ENCODE results near the gene ELP4. TPM values are rescaled to one million over a fixed set of nuclear protein-coding genes. Genes with fewer than 3 reads are reported as not detected.

Gene ELP4
- total and polyA plus RNA-seq, 2 experiments from 2014 or later, result 28.2 to 38.3 TPM

DNA sequence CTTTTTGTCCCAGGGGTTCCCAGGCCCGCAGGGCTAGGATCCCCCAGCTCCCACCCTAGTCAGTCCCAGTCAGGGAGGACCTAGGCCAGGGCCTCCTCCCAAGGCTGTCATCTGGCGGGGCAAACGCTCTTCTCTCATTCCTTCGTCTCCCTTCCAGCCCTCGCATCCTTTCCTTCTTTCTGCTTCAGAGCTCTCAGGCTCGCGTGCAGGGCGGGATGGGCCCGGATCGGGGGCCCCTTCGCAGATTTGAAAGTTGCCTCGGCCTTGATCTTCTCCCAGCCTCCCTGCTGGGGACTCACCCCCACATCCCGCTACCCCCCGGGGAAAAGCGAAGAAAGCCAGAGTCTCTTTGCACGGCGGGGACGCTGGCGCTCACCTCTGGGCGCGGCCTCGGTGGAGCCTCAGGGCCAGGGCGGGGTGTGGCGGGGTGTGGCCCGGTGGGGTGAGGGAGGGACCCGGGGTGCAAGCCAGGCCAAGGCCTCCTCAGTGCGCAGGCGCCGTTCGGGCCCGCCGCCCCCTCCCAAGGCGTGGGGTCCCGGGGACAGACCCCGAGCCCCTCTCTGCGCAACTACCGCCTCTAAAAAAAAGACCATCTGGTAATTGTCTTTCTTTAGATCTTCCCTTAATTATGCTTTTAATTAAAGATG lies 316.4 kb downstream of the ELP4 start:
- H3K4me1 ChIP-seq (ENCODE audit: insufficient read depth), result peaks cover 67% of the 10 kb centered on the region
- no peak overlapping the region for H3K27ac ChIP-seq (ENCODE audit: low read depth)
- DNase-seq (ENCODE audit: low spot score), result peak; percentile 60
- no peaks in the 10 kb centered on the region for H3K36me3 Mint-ChIP-seq (ENCODE audit: low read depth)
- peaks cover 93% of the 10 kb centered on the region for H3K27me3 ChIP-seq (ENCODE audit: insufficient read depth)
- H3K79me2 ChIP-seq (replicated peaks; ENCODE audit: insufficient read depth), result no peaks in the 10 kb centered on the region
- H3K9me3 Mint-ChIP-seq, result no peaks in the 10 kb centered on the region
- H3K4me3 Mint-ChIP-seq, result peak overlapping the region; percentile 65
- H3K27me3 Mint-ChIP-seq (ENCODE audit: insufficient read depth, low read depth, poor library complexity), result peaks cover 83% of the 10 kb centered on the region
- H3K4me2 ChIP-seq, result peak overlapping the region; percentile 74
- H3K9me2 ChIP-seq (ENCODE audit: insufficient read depth), result no peaks in the 10 kb centered on the region
- H3K4me1 Mint-ChIP-seq, result peaks cover 70% of the 10 kb centered on the region
- no peak overlapping the region for H3K27ac Mint-ChIP-seq
- no peaks in the 10 kb centered on the region; the same call in 1 of the 2 replicates for H4K20me1 ChIP-seq (replicated peaks; ENCODE audit: insufficient read depth)
- ATAC-seq, result peak; percentile 46
- H3K4me3 ChIP-seq, result peak overlapping the region; percentile 59
- H3F3A ChIP-seq (replicated peaks; ENCODE audit: low read depth), result peaks cover 47% of the 10 kb centered on the region
- peak overlapping the region; percentile 38 for H2AFZ ChIP-seq
- no peaks in the 10 kb centered on the region for H3K36me3 ChIP-seq (ENCODE audit: insufficient read depth)
- TF ChIP-seq EZH2 (IDR thresholded peaks at IDR 0.05; ENCODE audit: low read depth, unreplicated experiment), result peak; percentile 9
- TF ChIP-seq, protein P1, sequence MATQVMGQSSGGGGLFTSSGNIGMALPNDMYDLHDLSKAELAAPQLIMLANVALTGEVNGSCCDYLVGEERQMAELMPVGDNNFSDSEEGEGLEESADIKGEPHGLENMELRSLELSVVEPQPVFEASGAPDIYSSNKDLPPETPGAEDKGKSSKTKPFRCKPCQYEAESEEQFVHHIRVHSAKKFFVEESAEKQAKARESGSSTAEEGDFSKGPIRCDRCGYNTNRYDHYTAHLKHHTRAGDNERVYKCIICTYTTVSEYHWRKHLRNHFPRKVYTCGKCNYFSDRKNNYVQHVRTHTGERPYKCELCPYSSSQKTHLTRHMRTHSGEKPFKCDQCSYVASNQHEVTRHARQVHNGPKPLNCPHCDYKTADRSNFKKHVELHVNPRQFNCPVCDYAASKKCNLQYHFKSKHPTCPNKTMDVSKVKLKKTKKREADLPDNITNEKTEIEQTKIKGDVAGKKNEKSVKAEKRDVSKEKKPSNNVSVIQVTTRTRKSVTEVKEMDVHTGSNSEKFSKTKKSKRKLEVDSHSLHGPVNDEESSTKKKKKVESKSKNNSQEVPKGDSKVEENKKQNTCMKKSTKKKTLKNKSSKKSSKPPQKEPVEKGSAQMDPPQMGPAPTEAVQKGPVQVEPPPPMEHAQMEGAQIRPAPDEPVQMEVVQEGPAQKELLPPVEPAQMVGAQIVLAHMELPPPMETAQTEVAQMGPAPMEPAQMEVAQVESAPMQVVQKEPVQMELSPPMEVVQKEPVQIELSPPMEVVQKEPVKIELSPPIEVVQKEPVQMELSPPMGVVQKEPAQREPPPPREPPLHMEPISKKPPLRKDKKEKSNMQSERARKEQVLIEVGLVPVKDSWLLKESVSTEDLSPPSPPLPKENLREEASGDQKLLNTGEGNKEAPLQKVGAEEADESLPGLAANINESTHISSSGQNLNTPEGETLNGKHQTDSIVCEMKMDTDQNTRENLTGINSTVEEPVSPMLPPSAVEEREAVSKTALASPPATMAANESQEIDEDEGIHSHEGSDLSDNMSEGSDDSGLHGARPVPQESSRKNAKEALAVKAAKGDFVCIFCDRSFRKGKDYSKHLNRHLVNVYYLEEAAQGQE (IDR thresholded peaks at IDR 0.05; ENCODE audit: unreplicated experiment), result no peak

DNA sequence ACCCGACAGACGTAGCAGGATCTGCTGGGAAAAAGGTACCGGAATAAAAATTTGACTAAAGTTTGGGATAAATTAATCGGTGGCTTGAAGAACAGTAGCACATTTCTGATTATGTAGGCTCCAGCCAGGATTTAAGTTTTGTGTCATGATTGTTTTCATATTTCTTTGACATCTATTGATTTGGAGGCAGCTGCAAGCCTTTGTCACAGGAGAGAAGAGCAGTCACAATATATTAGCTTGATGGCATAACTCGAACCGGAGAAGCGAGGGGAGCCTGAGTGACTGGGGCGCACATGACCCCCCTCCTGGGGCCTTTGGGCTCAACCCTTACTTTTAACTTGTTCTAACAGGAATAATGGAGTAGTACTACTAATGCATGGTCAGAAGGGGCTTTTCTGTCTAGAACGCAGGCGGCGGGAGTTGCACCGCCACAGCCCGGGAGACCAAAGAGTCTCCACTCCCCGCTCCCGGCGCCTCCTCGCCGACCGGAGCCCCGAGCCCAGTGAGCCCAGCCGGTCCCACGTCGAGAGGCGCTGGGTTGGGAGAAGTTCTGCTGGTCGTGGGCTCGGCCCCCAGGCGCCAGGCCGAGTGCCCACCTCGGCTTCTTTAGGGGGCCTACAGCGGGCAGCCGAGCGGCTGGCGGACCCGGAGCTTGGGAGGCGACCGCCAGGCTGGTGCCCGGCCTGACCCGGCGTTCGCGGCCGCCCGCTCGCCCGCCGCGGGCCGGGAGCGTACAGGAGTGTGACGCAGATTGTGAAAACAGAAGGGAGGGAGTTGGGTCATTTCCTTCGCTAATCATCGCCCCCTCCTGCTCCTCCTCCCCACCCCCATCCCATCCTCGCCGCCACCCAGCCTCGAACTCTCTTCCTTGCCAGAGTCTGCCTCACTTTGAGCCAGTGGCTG lies 317.2 kb downstream of the ELP4 start:
- no peak overlapping the region for H3K27ac Mint-ChIP-seq
- ATAC-seq, result peak; percentile 12
- H3K4me2 ChIP-seq, result peak overlapping the region; percentile 74

More for the DNA sequence above, 317.2 kb downstream of the ELP4 start:
- Histone ChIP-seq H3K27me3 (ENCODE audit: insufficient read depth) (peaks cover 85% of the 10 kb centered on the region), H2AFZ (peak overlapping the region; percentile 56), H3K4me3 (peak overlapping the region; percentile 59), H4K20me1 (replicated peaks; ENCODE audit: insufficient read depth) (no peaks in the 10 kb centered on the region; the same call in 1 of the 2 replicates), H3K27ac (ENCODE audit: low read depth) (no peak overlapping the region), H3K4me1 (ENCODE audit: insufficient read depth) (peaks cover 59% of the 10 kb centered on the region), H3K79me2 (replicated peaks; ENCODE audit: insufficient read depth) (no peaks in the 10 kb centered on the region), H3K9me2 (ENCODE audit: insufficient read depth) (no peaks in the 10 kb centered on the region), H3K36me3 (ENCODE audit: insufficient read depth) (no peaks in the 10 kb centered on the region), H3F3A (replicated peaks; ENCODE audit: low read depth) (peaks cover 39% of the 10 kb centered on the region)
- peak overlapping the region; percentile 65 for H3K4me3 Mint-ChIP-seq
- H3K36me3 Mint-ChIP-seq (ENCODE audit: low read depth), result no peaks in the 10 kb centered on the region
- H3K4me1 Mint-ChIP-seq, result peaks cover 63% of the 10 kb centered on the region
- TF ChIP-seq EZH2phosphoT487 (IDR thresholded peaks at IDR 0.05; ENCODE audit: unreplicated experiment), result peak; percentile 73
- TF ChIP-seq EZH2 (IDR thresholded peaks at IDR 0.05; ENCODE audit: low read depth, unreplicated experiment), result peak; percentile 85
- TF ChIP-seq ETS1 (IDR thresholded peaks at IDR 0.05), result no peak
- TF ChIP-seq CREB1 (CRISPR knock-in tag; IDR thresholded peaks at IDR 0.05; ENCODE audit: low read depth), result peak; percentile 72
- peak; percentile 66 for DNase-seq (ENCODE audit: low spot score)
- peaks cover 75% of the 10 kb centered on the region for H3K27me3 Mint-ChIP-seq (ENCODE audit: insufficient read depth, low read depth, poor library complexity)
- no peaks in the 10 kb centered on the region for H3K9me3 Mint-ChIP-seq
